GM10266 (cell line): ENCODE results near the gene CSGALNACT2.

Experiments
- DNase-seq: peaks from one replicate; pipeline ENCODE4 v3.0.0; 2012; ENCODE audit errors: extremely low spot score
- CTCF ChIP-seq: IDR thresholded peaks from 2 replicates; pipeline ENCODE4 v1.5.1; 2012; ENCODE audit warnings: mild to moderate bottlenecking, low read depth; ENCODE audit not compliant: control insufficient read depth, insufficient read depth; ENCODE audit errors: missing control alignments

CSGALNACT2 gene

GRCh38 chr10:43117031-43117776 is 21.0 kb upstream of the CSGALNACT2 start:
- no peak for DNase-seq
- no peak for TF ChIP-seq CTCF

DNA sequence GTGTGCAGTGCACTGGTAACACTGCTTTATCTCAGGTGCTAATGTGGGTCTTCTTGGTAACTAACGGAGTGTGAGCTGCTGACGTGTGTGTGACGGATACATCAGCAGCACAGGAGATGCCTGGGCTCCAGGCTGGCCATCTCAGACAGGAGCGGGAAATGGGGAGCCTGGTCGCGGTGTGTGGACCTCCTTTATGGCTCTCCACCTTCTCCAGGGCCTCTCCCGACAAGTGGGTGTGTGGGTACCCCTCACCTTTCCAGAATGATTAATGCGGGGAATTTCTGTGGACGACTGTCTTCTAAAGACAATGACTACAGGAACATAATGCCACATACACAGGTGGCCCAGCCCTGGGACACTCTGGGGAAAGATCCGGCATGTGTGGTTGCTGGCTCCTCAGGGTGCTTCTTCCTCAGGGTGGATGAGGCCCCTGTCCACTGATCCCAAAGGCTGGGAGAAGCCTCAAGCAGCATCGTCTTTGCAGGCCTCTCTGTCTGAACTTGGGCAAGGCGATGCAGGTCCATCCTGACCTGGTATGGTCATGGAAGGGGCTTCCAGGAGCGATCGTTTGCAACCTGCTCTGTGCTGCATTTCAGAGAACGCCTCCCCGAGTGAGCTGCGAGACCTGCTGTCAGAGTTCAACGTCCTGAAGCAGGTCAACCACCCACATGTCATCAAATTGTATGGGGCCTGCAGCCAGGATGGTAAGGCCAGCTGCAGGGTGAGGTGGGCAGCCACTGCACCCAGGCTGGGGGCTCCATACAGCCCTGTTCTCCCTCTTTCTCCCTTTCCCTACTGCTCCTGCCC is 20.3 kb upstream of the CSGALNACT2 start:
- no peak for TF ChIP-seq CTCF
- DNase-seq = no peak

DNA sequence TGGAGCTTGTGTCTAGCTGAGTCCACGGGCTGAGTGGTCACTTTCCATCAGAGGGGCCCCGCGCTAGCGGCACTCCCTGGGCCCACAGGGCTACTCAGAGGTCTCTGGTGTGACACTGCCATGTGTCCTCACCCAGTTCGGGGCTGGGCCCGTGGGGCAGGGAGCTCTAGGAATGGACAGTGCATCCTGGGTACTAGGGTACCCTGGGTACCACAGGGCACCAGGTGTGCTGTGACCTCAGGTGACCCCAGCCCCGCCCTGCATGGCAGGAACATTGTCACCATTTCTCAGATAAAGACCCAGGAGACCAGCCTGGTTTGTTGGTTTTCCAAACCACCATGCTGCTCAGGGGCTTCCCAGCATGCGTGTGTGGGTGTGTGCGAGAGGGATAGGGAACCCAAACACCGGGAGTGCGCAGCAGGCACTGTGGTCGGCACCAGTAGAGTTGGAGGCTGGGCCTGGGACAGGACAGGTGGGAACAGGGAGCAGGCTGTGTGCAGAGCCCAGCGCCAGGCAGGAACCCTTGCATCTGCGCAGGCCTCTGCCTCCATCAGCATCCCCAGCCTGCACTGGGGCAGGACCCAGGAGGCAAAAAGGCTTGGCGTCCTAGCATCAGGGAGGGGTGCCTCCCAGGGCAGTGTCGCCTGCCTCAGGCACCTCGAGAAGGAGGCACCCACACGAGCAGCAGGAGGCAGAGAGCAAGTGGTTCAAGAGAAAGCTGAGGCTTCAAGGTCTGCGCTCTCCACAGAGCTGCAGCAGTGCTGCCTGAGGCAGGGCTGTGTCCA is 19.4 kb upstream of the CSGALNACT2 start:
- DNase-seq = no peak
- no peak for TF ChIP-seq CTCF

- TF ChIP-seq CTCF = no peak
- no peak for DNase-seq
Measured at GRCh38 chr10:43119416-43120115, 18.7 kb upstream of the CSGALNACT2 start.

- no peak for TF ChIP-seq CTCF
- no peak for DNase-seq
Measured at GRCh38 chr10:43120116-43120928, 17.9 kb upstream of the CSGALNACT2 start.

DNA sequence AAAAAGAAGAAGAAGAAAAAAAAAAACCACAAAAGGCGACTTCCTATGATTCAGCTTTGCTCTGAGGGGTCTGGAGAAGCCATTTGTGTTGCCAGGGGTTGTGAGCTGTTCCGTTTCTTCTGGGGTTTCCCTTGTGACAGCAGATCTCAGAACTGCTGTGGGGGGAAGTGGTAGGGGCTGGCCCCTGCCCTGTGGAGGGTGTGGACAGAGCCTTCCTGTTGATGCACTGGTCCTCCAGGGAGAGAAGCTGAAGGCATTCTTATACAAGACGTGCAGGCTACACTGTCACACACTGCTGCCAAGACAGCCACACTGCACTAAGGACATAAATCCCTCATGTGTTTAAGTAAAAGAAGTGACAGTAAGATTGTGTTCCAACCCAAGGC is 17.3 kb upstream of the CSGALNACT2 start:
- no peak for TF ChIP-seq CTCF
- DNase-seq = peak; percentile 88
